Pulmonary artery endothelial cell (primary cell): ENCODE measurements around the gene CD276. TPM values are rescaled to one million over a fixed set of nuclear protein-coding genes. Genes with fewer than 3 reads are reported as not detected.
"Not testable (repeated sequence)": the region's sequence is repeated elsewhere in the genome, so short reads cannot be mapped to it uniquely, and the experiment has no call there.

Experiments
- DNase-seq: peaks from one replicate; pipeline ENCODE4 v3.0.0-alpha.2; 2011; ENCODE audit warnings: low read depth, low spot score
- total RNA-seq: library from RNA; depleted of rRNA; stranded (reverse); fragments of >200 nt; gene quantifications from 2 replicates; pipeline ENCODE4 v1.2.3, GENCODE V29; 2014

The CD276 gene
- total RNA-seq, 1 donor from 2014 or later: 87.2 TPM

DNA sequence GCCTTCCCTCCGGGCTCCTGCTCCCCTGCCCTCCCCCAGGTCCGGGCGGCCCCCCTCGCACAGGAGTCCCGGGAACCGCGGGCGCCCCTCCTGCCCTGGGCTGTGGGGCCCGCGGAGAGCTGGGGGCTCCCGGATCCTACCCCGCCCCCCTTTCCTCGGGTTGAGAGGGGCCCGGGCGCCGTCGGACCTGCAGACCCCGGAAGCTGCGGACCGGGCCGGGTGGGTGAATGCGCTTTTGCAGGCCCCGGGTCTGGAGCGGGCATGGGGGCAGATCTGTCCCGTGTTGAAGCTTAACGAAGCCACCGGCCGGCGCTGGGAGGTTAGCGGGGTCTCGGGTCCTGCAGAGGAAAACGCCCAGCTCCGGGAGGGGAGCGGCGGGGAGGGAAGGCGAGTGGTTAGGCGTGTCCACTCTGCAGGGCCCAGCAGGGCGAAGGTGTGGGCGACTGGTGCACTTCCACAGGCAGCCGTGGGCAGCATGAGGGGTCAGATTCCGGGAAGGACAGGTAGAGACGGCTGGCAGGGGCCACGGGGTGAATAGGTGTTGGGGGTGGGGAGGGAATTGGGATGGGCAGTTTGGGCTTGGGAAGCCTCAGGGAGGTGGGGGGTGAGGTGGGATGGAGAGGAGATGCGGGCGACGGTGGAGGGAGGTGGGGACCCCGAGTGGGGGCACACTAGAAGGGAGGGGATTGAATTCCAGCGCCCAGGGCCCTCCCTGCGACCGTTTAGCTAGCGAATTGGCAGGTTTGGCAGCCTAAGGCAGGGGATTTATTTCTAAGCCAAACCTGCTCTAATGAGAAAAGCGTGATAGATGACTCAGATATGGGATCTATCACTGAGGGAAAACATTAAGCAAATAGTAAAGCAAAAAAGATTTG, 635 bp downstream of the CD276 start:
- no peak for DNase-seq

GRCh38 chr15:73685981-73686380, 1.8 kb downstream of the CD276 start:
- DNase-seq: no peak

GRCh38 chr15:73686781-73687256, 2.6 kb downstream of the CD276 start:
- DNase-seq: peak; percentile 72

DNA sequence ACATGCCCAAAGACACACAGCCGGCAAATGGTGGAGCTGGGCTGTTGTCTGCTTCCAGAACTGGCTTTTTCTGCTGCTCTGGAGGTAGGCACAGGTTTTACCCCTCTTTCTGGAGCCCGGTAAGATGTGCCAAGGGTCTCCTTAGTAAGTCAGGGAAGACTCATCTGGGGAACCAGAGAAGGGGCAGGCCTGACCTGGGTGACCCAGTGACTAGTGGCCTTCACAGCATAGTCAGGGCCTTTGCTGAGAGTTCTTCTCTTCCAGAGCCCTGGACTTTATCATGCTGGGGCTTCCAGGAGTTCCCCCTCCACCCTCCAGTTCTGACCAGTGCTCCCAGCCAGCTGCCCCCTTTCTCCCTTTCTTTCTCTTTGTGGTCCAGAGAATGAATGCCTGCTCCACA, 3.2 kb downstream of the CD276 start:
- DNase-seq: no peak

DNA sequence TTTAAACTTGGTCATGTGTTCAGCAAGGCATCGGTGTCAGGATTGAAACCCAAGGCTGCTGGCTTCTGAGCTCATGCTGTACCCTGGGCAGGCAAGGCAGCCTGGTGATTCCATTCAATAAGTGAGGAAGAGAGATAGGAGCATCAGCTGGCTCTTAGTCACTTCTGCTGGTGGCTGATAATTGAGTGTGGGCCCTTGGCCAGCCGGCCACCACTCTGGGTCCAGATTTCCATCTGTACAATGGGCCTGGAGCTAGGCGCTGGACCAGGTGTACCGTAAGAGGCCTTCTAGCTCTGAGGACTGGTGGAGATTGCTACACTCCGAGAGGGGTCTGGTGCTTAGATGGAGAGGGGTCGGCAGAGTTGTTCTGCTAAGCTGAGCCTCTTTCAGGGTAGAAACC, 4.3 kb downstream of the CD276 start:
- no peak for DNase-seq

DNA sequence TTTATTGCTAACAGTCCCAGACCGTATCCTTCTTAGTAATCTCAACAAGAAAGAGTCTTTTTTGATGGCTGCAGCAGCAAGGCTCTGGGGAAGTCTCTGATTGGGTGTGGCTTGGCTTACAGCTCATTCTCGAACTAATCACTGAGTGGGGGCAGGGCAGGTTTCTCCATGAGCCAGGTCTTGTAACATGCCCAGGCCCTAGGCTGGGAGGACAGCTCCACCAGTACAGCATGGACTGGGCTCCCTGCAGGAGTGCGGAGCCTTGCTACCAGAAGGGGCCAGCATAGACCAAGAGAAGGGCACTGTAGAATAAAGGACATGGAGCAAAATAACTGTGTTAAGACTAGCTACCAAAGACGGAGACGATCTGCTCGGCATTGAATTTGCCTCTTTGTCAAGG, 7.2 kb downstream of the CD276 start:
- DNase-seq: no peak

- no peak for DNase-seq
These were observed 10.2 kb downstream of the CD276 start for GRCh38 chr15:73694419-73694818.

DNA sequence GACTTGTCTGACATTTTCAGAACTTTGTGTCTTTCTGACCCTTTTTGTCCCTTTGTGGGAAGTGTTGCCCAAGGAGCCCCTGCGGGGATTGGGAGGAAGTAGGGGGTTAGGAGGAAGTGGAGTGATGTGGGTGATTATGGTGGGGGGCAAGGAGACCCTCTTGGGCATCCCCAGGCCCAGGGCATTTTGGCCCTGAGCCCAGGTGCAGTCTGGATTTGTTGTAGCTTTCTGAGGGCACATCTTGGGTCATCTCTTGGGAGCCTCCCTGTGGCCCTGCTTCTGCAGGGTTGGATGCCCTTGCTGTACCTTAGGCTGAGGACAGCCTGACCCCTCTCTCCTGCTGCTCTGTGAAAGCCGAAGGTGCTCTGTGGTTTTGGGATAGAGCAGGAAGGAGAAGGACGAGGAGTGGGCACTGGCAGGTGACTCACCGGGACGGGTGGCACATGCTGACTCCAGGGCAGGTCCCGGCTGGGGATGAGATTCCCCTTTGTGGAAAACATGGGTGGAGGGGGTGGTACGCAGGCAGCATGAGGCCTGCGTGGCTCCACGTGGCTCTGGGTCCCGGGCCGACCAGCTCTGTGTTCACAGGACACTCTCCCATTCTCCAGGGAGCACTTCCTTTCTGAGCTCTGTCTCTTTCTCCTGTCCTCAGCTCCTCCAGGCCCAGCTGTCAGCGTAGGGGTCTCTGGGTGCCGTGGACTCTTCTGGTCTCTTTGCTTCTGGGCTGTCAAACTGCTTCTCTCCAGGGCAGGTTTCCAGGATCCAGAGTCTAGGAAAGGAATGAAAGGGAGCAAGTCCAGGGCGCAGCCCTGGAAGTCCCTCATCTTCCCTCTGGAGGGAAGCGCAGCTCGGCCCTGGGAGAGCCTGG, 11.8 kb downstream of the CD276 start:
- DNase-seq: no peak

DNA sequence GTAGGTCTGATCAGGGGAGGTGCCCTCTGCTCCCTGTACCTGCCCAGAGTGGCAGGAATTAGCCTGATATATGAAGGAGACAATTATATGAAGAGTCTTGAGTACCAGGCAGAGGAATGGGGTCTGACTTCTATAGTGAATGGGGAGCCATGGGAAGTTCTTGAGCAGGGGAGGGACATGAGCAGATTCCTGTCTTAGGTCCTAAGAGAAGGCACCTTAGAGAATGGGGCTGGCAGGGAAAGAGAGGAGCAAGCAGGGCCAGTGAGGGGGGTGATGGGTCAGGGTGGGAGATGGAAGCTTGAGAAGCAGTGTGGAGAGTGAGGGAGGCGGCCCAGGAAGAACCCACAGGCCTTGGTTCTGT, 12.4 kb downstream of the CD276 start:
- DNase-seq: no peak

DNA sequence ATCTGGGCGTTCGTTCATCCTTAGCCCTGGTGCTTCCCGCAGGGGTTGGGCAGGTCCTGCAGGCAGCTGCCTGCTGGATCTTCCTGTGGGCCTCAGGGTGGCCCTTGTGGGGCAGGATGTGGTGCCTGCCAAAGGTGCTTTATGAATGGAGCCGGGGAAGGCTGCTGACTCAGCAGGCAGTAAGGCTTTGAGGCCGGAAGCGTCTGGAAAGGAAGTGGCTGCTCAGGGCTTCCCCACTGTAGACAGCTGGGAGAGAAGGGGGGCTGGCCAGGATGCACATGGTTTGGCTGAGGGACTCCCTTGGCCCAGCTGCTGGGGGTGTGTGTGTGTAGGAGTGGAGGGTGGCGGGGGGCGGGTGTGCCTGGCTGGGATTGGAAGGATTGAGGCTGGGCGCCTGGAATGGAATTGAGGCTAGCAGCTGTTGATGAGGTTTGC, 12.9 kb downstream of the CD276 start:
- peak; percentile 98 for DNase-seq

DNA sequence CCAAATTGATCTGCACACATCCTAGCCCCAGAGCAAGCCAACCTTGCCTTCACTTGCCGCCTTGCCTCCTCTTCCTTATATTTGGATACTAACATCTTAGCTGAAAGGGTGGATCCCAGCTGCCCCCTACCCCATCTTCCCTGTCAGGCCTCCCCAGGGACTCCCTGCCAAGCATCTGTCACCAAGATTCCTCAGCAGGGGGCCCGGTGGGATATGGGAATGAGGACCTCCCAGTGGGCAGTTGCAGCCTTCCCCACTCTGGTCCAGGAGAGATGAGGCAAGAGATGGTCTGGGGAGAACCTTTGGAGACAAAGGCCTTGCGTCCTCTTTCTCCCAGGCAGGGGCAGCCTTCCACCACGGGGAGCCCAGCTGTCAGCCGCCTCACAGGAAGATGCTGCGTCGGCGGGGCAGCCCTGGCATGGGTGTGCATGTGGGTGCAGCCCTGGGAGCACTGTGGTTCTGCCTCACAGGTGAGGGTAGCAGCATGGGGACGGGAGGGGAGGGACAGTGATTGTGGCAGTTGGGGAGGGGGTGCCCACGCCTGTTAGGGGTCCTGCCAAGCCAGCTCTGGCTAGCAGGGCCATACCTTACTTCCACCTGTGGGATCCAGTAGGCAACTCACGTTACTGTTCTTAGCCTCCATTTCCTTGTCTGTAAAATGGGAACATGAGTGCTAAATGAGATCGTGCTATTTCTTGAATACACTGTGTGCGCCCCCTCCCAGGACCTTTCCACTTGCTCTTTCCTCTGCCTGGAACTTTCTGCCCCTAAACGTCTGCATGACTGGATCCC, 15.3 kb downstream of the CD276 start:
- no peak for DNase-seq

GRCh38 chr15:73700041-73700842, 16.1 kb downstream of the CD276 start:
- DNase-seq: peak; percentile 43

- not testable (repeated sequence) for DNase-seq
These were observed 18.4 kb downstream of the CD276 start for GRCh38 chr15:73702311-73703239.

GRCh38 chr15:73703601-73704000, 19.4 kb downstream of the CD276 start:
- DNase-seq: not testable (repeated sequence)

DNA sequence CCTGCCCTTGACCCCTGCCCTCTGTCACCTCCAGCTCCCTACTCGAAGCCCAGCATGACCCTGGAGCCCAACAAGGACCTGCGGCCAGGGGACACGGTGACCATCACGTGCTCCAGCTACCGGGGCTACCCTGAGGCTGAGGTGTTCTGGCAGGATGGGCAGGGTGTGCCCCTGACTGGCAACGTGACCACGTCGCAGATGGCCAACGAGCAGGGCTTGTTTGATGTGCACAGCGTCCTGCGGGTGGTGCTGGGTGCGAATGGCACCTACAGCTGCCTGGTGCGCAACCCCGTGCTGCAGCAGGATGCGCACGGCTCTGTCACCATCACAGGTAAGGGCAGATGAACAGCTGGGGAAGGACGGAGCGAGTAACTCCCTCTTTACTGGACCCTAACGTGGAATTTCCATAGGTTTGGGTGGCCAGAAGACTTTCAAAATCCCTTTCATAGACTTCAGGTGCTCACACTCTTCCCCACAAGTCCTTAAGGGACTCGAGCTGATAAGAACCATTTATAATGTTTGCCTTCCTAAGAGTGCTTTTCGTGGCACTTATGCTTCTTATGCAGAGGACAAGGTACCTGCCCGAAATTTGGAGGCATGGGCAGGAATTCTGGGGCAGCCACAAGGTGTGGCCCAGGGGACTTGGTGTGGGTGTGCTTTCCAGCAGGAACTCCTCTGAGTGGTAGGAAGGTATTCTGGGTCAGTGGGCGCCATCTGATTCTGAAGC, 20.1 kb downstream of the CD276 start:
- not testable (repeated sequence) for DNase-seq

DNA sequence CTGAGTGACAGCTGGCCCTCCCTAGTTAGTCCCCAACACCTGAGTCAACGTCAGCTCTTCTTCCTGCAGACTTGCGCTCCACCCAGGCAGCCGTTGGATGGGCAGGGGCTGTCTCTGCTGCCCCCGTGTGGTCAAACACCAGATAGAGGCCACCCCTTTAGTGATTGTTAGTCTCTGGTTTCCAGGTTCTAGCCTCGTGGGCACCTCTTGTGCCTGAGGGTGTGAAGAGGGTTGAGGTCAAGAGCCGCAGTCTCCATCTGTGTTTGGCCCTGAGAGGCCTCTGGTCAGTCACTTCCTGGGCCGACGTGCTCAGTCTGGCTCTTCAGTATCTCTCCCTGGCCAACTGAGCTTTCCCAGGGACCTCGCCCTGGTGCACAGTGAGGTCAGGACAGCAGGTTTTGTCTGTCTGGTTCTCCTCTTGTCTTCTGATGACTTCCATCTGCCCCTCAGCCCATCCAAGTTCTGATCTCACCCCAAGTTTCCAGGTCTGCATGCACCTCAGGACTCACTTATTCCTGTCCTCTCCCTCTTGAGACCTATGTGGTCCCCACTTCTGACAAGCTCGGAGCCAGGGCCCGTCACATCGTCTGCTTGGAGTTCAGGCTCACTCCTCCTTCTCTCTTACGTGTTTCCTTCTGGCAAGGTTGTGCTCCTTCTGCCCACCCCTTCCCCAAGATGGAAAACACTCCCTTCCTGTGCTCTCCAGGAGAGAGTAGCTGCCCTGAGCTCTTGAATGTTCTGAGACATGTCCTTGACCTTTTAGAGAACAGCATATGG, 20.9 kb downstream of the CD276 start:
- DNase-seq: no peak

GRCh38 chr15:73708691-73709090, 24.5 kb downstream of the CD276 start:
- no peak for DNase-seq

DNA sequence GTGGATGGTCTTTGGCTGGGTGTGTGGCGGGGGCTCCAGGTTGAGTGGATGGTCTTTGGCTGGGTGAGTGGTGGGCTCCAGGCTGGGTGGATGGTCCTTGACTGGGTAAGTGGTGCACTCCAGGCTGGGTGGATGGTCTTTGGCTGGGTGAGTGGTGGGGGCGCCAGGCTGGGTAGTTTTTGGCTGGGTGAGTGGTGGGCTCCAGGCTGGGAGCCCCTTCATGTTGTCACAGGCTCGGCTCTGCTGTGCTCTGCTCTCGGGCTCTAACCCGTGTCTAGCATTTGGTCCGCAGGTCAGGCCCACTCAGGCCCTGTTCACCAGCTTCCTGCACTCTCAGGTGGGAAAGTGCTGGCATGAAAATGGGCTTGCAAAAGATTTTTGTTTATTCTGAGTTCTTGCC, 25.1 kb downstream of the CD276 start:
- no peak for DNase-seq
